Testis (tissue), 2 donors: ENCODE results near the gene MARCHF2.

Experiments
- CTCF ChIP-seq, 3 experiments: fragments of 450-650 bp in 2 of 3; fragments of 200-600 bp in 1 of 3; sonication (generic) in 1 of 3; IDR thresholded peaks; one replicate each; pipeline ENCODE4 v1.5.1; 2016 to 2019; ENCODE audit warnings: antibody characterized with exemption in 3 of 3, mild to moderate bottlenecking in 2 of 3, moderate library complexity in 1 of 3
- POLR2A ChIP-seq: fragments of 450-650 bp; IDR thresholded peaks from one replicate; pipeline ENCODE4 v1.6.1; 2017; ENCODE audit warnings: antibody characterized with exemption, mild to moderate bottlenecking, moderate library complexity

- TF ChIP-seq CTCF (IDR thresholded peaks at IDR 0.05) (no peak), POLR2A (no peak)
Observed at GRCh38 chr19:8370176-8371010, 42.7 kb upstream of the MARCHF2 start.
